Jurkat, Clone E6-1 (cell line): ENCODE results near the gene STXBP6.
A peak's percentile ranks its signal among the peaks of the same experiment; 100 is the strongest.
"Not testable (repeated sequence)": the region's sequence is repeated elsewhere in the genome, so short reads cannot be mapped to it uniquely, and the experiment has no call there.

Experiments
- DNase-seq: peaks from one replicate; pipeline ENCODE4 v3.0.0-alpha.2; 2011; ENCODE audit warnings: low read depth, low spot score
- H3K4me3 ChIP-seq: 2 replicates; pipeline ENCODE4 v1.5.1; 2011; ENCODE audit warnings: mild to moderate bottlenecking, low read length, control low read depth, moderate library complexity

STXBP6 gene

DNA sequence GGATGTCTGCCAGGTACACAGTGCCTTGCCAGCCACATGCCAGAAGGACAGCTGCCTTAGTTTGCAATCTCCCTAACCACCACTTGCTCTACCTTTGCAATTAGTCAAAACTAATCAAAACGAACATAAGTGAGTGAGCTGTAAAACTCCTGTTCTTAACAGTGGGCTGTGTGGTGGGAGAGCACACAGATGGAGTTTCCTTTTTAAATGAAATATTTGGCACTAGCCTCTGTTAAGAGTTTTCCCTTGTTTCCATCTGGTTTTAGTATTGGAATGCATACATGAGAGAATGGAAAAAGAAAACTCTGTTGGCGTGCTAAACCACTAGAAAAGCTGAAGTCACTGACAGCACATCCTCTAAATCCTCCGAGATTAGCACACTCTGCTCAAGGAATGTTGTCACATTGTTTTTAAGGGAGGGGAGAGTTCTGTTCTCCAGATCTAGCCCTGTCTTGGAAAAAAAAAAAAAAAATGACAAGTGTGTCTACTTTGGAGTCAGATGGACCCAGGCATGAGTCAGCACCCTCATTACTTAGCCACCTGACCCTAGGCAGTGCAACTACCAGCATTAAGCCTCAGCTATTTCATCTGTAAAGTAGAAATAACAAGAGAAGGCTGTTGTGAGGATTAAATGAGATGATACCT, 83.9 kb downstream of the STXBP6 start:
- H3K4me3 ChIP-seq: no peak overlapping the region
- DNase-seq: no peak

DNA sequence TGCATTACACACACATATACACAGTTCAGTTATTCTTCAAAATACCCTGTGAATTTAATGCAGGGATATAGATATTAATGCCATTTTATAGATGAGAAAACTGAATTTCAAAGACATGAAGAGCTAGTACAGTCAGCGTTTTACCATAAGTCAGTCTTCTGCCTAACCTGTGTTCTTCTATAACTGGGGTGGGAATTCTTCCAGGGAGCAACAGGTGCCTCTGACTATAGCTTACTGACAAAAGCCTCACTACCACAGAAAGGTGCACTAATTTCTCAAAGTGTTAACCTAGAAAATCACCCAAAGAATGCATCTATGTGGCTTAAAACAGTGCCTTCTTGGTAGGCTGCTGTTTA, 84.4 kb downstream of the STXBP6 start:
- no peak overlapping the region for H3K4me3 ChIP-seq
- DNase-seq: no peak

DNA sequence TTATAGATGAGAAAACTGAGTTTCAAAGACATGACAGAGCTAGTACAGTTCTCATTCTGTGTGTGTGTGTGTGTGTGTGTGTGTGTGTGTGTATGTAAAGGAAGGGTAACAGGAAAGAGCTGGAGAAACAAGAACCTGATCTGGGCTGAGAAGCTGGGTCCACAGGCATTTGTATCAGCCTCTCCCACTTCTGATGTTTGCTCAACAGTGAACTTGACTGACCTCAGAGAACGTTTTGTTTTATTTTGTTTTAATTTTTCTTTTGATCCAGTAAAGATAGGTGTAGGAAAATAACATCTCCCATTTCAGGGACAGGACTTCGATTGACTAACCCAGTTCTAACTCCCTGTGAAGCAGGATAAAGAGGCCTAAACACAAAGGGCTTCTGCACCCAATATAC, 85.4 kb downstream of the STXBP6 start:
- no peak for DNase-seq
- no peak overlapping the region for H3K4me3 ChIP-seq

DNA sequence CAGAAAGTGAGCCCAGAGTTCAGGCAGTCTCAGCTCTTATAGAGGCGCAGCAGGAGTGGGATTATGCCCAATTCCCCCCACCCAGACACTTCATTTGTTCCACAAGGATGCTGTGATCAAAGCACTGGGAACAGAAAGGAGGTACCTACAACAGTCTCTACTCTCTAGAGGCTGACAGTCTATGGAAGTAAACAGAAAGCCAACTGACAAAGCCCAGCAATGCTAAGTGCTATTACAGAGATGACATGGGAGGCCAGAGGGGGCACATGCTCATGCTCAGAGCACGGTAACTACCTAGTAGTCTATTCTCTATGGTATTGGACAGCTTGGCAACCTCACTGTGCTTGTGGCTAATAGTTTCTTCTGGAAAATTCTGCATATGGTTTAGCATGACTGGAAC, 85.9 kb downstream of the STXBP6 start:
- H3K4me3 ChIP-seq: no peak overlapping the region
- no peak for DNase-seq

DNA sequence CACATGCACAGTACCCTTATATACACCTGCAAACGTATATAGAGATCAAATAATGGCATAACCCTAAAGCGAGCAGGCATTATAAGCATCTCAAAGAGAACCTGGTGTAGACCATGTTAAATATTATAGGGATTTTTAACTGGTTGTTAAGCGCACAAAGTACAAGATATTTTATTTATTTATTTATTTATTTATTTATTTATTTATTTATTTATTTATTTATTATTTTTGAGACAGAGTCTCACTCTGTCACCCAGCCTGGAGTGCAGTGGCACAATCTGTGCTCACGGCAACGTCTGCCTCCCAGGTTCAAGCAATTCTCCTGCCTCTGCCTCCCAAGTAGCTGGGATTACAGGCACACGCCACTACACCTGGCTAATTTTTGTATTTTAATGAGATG, 87.8 kb downstream of the STXBP6 start:
- DNase-seq, H3K4me3 ChIP-seq: not testable (repeated sequence)

DNA sequence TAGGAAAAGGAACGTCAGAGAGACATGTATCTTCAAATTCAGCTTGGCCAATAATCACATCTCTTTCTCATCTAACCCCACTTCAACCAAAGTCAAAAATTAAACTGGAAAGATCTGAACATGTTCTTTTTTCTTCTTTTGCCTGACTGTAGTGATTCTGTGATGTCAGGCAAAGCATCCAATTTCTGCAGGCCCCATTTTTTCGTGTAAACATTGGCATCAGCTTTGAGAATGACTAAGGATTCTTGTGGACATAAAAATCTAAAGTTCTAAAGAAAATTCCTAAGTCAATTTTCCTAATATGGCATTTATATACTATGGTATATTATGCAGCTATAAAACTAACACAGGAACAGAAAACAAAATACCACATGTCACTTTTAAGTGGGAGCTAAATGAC, 89.1 kb downstream of the STXBP6 start:
- DNase-seq: no peak

DNA sequence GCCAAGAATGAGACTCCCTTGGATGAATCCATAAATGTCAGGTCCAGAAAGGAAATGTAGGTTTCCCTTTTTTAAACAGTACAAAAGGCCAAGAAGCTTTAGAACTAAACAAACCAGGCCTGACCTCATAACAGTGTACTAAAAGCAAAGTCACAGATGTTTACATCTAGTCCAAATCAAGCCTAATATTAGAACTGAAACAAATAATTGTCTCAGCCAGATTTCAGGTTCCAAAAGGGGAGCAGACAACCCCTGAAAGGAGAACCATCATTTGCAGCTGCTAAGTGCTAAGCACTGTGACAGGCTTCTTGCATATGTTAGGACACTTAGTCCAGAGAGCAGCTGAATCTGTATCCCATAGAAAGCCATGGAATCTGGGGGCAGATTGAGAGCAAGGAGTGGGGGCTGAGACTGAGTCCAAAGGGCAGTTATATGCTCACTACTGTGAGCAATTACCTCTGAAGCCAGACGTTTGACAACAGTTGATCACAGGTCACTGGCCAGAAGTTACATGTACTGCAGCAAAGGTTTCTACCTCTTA, 90.1 kb downstream of the STXBP6 start:
- H3K4me3 ChIP-seq: no peak overlapping the region
- no peak for DNase-seq

More for the DNA sequence above, 89.1 kb downstream of the STXBP6 start:
- no peak overlapping the region for H3K4me3 ChIP-seq

DNA sequence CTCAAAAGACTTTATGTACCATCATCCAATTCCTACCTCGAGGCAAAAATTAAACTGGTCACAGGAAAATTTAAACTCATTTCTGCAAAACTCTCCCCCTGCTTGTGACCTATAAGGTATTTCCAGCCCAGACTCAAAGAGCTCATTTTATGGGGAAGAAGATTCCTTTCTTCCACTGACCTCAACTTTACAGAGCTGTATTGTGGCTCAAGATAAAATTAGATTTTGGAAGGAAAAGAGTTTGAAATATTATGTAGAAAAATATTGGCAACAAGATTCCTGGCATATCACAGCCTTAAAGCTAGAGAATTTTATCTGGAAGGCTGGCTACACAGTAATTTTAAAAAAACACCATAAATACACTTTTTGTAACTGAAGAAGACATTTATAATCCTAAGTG, 91.7 kb downstream of the STXBP6 start:
- H3K4me3 ChIP-seq: no peak overlapping the region
- no peak for DNase-seq

DNA sequence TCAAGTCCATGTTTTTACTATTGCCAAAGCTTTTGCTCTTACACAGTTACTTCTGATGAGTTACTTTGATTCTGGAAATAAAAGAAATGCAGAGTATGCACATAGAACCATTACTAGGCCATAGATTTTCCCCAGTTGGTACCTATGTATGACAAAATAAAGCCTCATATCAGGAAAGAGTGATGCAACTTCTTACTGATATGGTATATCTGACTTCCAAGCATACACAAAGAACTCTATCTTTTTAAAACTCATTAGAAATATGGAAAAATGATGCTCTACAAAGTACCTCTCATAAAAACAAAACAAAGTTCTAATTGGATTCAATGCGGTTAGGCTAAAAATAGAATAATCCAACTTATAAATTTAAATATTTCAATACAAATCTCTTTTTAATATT, 92.1 kb downstream of the STXBP6 start:
- no peak for DNase-seq
- no peak overlapping the region for H3K4me3 ChIP-seq

DNA sequence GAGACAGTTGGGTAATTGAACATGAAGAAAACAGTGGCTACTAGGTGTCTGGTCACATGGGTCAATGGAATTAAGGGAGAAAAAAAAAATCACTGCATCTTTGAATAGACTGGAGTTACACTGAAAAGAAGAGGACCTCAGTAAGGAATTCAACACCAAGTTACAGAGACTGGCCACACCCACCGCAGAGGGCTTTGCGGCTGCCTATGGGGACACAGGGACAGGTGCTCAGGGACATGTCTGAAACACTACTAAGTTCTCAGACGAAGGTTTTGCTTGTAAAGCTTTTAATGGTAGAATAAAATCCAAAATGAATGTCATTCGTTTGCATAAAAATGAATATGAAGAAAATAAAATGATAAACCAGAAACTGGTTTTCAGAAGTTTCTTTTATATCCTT, 93.8 kb downstream of the STXBP6 start:
- DNase-seq: no peak
- no peak overlapping the region for H3K4me3 ChIP-seq

DNA sequence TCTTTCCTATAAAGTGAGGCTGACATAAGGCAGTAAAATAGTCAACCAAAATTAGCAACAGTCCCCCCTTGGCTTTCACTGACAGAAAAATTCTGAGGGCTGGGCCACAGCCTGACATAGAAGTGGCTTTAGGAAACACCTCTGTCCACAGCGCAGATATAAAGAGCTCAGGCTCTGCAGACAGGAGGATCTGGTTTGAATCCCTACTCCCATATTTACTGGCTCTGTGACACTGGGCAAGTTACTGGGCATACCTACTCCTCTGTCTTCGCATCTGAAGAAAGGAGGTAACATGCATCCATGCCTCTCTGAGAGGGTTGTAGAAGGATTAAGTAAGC, 95.3 kb downstream of the STXBP6 start:
- no peak for DNase-seq
- no peak overlapping the region for H3K4me3 ChIP-seq

DNA sequence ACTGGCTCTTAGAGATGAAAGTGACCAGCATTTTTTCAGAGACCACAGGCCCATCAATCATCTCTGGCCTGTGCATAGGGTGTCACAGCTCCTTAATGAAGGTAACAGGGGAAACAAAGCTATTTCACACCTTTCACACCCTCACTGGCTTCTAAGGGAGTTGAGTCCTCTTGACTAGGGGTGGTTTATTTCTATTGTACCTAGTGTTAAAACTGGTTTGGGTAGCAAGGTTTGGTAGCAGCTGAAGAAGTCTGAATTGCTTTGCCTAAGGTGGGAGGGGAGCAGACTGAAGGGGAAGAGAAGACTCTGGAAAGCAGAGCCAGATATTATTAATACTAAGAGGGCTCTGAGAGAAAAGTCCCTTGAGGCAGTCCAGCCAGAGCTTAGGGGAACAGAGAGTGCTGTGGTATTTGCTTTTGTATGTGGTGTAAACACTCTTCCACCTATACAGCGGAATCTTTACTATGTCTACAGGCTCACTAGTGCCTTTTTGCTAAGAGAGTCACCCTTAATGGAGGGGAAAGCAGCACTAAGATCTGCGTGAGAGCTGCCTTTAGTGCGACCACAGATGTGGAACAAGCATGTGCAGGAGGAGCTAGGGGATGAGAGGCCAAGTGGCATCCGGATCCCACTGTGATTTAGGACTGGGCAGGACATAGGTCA, 95.8 kb downstream of the STXBP6 start:
- no peak overlapping the region for H3K4me3 ChIP-seq
- DNase-seq: no peak

DNA sequence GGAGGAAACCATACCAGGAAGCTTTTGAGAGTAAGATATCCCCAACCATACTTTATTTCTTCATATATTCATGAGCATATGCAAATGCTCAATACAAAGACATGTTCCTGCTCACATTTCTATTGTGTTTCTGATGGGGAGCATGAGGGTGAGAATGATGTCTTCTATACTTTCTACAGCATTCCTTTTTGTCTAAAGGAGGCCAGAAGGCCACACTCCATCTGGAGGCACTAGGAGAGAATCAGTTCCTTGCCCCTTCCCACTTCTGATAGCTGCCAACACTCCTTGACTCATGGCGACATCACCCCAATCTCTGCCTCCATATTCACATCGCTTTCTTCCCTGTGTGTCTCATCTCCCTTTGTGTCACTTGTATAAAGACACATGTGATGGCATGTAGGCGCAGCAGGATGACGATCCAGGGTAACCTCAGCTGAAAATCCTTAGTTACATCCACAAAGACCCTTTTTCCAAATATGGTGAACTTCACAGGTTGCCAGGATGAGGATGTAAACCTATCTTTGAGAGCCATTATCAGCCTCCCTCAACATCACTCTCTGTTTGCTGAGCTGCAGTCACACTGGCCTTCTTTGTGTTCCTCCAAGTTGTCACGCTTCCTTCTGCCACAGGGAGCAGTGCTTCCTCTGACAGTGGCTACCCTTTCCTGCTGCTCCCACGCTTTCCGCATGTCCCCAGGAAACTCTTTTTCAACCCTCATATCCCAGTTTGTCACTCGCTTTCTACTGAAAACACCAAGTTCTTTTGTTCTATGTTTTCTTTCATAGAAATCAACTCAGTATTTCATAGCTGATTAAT, 96.9 kb downstream of the STXBP6 start:
- no peak for DNase-seq
- H3K4me3 ChIP-seq: no peak overlapping the region

DNA sequence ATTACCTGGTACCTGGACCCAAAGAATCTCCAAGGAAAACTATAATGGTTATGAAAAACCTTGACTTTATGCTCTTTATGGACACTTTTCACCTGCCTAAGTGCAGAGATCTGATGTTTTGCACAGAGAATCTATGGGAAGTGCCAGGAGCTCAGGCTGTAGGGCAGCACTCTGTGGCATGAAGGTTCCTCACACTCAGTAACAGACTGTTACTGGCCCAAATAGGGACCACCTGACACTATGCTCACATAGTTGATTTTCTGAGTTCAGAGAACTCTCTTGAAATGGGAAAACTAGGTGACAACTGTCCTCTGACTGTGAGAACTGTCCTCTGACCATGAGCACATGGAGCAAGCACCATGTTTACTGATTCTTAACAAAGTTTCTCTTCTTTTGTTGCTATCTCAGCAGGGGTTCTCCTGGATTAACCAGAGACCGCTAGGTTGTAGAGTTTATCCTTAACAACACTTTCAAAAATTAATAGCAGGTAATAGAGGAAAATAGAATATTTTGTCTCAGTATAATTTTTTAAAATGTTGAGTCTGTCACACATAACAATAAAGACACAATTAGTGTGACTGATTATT, 101.6 kb downstream of the STXBP6 start:
- DNase-seq: no peak
- H3K4me3 ChIP-seq: no peak overlapping the region

DNA sequence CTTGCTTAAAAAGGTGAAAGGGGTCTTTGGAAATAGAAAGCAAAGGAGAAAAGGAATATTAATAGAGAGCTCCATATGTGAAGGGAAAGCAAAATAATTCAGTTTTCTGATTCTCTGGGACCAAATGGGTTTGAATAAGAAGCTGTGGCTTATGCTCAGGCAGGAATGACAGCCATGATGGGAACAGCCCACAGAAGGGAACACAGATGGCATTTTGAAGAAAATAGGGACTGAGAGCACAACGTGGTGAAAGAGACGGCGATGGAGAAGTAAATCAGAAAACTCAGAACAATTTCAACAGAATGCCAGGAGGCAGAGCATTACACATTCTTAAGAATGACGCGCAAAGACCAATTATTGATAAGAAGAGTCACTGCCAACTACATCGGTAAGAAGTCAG, 102.8 kb downstream of the STXBP6 start:
- no peak for DNase-seq
- no peak overlapping the region for H3K4me3 ChIP-seq

DNA sequence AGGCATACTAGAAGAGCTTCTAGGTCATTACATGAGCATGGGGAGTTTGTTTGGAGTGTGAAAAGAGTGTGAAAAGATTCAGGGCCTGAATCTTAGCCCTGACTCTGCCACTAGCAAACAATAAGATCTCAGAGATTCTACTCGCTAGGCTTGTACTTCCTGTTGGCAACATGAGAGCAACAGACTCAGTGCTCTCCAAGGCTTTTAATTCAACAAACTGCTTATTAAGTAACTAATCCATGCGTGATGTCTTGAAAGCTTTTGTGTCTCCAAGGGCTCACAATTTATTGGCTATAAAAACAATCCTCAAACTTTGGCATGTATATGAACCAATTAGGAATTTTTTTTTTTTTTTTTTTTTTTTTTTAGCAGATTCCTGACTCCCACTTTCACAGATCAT, 105.1 kb downstream of the STXBP6 start:
- H3K4me3 ChIP-seq: no peak overlapping the region
- DNase-seq: no peak

DNA sequence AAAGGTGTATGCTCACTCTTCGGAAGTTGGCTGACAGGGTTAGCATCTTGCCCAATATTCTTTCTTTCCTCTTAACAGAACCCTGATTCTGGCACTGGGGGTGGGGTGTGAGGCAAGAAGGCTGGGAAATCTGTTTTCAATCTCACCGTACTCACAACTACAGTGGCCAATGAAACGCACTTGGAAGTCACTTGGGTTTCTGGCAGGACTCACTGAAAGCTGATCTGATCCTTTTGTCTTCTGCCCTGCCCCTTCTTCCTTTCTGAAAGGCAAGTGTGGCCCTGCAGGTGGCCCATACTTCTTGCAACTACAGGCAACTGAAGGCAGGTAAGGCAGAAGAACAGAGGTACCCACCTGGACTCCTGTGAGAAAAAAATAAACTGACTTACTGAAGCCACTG, 106.9 kb downstream of the STXBP6 start:
- no peak overlapping the region for H3K4me3 ChIP-seq
- no peak for DNase-seq

DNA sequence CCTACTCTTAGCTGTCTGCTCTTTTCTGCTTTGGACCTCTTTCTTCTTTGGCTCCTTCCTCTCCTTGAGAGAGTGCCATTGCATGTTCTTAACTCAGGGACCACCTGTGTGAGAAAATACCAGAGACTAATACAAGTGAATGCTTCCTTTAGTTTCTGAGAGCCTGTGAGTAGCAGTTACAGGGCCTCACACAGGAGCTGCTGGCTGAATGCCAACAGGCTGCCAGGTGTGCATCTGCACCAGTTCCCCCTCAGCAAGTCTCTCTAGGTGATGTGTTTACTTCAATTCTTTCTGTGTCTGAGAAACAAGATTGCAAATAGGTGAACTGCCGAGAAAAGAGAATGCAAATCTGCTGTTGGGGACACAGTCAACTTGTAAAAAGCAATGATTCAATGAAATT, 108.2 kb downstream of the STXBP6 start:
- peak; percentile 14 for DNase-seq
- no peak overlapping the region for H3K4me3 ChIP-seq

DNA sequence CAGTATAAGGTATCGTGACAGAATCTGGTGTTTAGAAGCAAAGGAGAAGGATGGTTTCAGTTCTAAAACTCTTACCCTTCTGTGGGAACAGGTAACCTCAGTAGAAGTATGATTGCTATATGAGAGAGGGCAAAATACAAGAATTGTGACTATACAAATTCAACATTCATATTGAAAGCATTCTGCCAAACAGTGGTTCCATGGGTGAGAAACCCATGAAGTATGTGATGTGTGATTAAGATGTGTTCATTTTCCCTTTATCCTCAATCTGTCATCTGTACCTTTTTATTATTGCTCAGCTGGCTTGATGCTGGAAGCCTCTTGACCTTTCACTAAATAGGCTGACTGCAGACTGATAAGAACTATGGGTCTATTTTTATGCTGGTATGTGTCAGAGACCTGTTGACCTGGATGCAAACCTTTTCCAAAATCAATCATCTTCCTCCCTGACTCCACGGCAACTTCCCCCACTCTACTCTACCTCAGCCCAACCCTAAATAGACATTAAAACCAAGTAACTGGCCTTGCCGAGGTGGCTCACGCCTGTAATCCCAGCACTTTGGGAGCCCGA, 109.6 kb downstream of the STXBP6 start:
- H3K4me3 ChIP-seq: no peak overlapping the region
- no peak for DNase-seq

DNA sequence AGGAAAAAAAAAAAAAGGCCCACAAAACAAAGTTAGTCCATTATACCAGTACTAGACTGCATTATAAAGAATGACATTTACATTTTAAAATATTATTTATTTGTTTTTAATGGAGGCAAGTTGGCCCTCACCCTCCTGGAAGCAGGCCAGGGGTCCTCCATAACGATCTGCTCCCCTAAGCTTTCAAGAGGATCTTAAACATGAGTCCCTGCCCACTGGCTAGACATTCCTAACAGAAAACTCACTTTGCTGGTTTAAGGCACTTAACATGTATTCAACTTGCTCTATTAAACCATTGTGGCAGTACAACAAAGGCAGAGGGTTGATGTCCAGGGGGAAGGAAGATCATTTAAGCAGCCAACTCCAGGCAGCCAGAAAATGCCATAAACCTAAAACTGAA, 111.4 kb downstream of the STXBP6 start:
- DNase-seq: no peak

More for the DNA sequence above, 111.4 kb downstream of the STXBP6 start:
- no peak overlapping the region for H3K4me3 ChIP-seq
